ENCODE measurements around the gene TMEM270.

Gene TMEM270

DNA sequence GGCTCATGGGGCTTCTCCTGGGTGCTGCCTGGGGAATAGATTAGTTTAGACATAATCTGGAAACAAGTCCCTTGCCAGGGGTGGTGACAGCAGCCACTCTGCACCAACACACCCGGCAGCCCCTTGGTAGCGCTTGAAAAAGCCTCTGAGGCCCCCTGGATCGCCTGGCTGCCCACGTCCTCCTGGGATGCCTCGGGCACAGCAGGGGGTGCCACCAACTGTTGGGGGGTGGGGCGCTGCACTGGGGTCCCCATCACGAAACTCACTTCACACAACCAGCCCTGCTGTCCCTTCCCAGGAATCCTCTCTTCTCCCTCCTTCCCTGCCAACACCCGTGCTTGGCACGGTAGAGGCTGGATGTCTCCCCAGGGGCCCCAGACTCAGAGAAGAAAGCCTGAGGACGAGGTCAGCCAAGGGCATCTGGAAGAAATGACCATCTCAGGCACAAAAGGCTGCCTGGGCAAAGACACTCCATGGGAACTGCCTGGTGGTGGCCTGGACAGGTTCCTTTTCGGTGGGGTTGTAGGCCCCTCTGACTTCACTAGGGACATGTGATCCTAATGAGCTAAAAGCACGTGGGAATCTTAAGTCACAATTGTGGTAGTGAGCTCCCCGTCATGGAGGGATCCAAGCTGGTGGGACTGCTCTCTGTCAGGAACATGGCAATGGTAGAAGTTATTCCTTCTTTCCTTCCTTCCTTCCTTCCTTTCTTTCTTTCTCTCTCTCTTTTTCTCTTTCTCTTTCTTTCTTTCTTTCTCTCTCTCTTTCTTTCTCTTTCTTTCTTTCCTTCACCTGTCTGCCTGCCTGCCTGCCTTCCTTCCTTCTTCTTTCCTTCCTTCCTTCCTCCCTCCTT, 11.3 kb downstream of the TMEM270 start:
- H3K79me2 ChIP-seq (ENCODE audit: insufficient read depth, low read depth) = no peaks in the 10 kb centered on the region
- no peaks in the 10 kb centered on the region for H4K20me1 ChIP-seq (ENCODE audit: insufficient read depth)
- no peak overlapping the region for H2AFZ ChIP-seq (ENCODE audit: low read depth)
- no peak overlapping the region for H3K4me2 ChIP-seq
- H3K4me1 ChIP-seq (ENCODE audit: low read depth, poor library complexity, severe bottlenecking) = peaks cover 5% of the 10 kb centered on the region
- TF ChIP-seq, protein P1, sequence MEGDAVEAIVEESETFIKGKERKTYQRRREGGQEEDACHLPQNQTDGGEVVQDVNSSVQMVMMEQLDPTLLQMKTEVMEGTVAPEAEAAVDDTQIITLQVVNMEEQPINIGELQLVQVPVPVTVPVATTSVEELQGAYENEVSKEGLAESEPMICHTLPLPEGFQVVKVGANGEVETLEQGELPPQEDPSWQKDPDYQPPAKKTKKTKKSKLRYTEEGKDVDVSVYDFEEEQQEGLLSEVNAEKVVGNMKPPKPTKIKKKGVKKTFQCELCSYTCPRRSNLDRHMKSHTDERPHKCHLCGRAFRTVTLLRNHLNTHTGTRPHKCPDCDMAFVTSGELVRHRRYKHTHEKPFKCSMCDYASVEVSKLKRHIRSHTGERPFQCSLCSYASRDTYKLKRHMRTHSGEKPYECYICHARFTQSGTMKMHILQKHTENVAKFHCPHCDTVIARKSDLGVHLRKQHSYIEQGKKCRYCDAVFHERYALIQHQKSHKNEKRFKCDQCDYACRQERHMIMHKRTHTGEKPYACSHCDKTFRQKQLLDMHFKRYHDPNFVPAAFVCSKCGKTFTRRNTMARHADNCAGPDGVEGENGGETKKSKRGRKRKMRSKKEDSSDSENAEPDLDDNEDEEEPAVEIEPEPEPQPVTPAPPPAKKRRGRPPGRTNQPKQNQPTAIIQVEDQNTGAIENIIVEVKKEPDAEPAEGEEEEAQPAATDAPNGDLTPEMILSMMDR (conservative IDR thresholded peaks at IDR 0.05; ENCODE audit: low read depth, low read length) = no peak
- no peak overlapping the region for H3K4me3 ChIP-seq (IDR thresholded peaks at IDR 0.05; ENCODE audit: insufficient read depth, low read depth, low read length)
- no peak overlapping the region for H3K27ac ChIP-seq
- H3K9ac ChIP-seq = no peak overlapping the region
- peaks cover 51% of the 10 kb centered on the region for H3K27me3 ChIP-seq (ENCODE audit: insufficient read depth, low read depth)
- no peaks in the 10 kb centered on the region for H3K36me3 ChIP-seq (ENCODE audit: insufficient read depth)

DNA sequence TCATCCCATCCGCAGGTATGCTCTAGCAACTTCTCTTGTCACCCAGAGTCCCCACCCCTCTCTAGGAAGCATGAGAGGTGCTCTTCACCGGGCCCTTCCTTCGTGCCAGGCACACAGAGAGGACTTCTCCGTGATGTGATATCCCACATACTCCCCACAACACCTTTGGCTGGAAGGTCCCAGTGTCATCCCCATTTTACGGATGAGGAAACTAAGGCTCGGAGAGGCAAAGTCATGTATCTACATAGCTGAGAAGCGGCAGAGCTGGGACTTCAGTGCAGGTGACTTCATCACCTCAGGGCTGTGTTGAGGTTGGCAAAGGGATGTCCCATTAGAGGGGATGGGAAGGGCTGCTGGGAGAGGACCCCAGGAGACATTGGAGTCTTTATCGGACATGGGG, 15.4 kb downstream of the TMEM270 start:
- TF ChIP-seq, protein P1 (conservative IDR thresholded peaks at IDR 0.05; ENCODE audit: low read depth, low read length) = no peak

DNA sequence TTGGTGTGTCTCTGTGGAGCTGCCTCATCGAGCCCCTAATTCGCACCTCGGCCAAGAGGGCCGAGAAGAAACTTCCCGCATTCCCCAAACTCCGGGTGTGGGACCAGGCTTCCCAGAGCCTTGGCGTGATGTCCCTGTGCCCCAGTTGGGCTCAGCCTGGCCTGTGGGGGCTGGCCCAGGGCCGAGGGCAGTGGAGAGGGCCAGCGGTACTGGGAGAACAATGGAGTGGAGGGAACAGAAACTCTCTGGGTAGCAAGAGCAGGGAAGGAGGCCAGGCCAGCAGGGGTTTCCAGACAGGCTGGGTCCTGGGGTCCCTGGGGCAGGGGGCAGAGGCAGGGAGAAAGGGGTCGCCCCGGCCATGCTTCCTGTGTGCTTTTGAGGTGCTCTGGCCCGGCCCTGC, 16.0 kb downstream of the TMEM270 start:
- Histone ChIP-seq H2AFZ (ENCODE audit: low read depth) (no peak overlapping the region), H3K4me3 (IDR thresholded peaks at IDR 0.05; ENCODE audit: insufficient read depth, low read depth, low read length) (no peak overlapping the region), H3K4me1 (ENCODE audit: low read depth, poor library complexity, severe bottlenecking) (no peaks in the 10 kb centered on the region), H3K27me3 (ENCODE audit: insufficient read depth, low read depth) (peaks cover 76% of the 10 kb centered on the region), H3K9ac (no peak overlapping the region), H3K27ac (no peak overlapping the region), H3K4me2 (no peak overlapping the region), H4K20me1 (ENCODE audit: insufficient read depth) (no peaks in the 10 kb centered on the region), H3K79me2 (ENCODE audit: insufficient read depth, low read depth) (no peaks in the 10 kb centered on the region), H3K36me3 (ENCODE audit: insufficient read depth) (no peaks in the 10 kb centered on the region)
- TF ChIP-seq, protein P1 (conservative IDR thresholded peaks at IDR 0.05; ENCODE audit: low read depth, low read length) = no peak

More for the DNA sequence above, 15.4 kb downstream of the TMEM270 start:
- H3K4me3 ChIP-seq (IDR thresholded peaks at IDR 0.05; ENCODE audit: insufficient read depth, low read depth, low read length) = no peak overlapping the region
- H3K4me2 ChIP-seq = no peak overlapping the region
- peaks cover 72% of the 10 kb centered on the region for H3K27me3 ChIP-seq (ENCODE audit: insufficient read depth, low read depth)
- H3K36me3 ChIP-seq (ENCODE audit: insufficient read depth) = no peaks in the 10 kb centered on the region
- H3K27ac ChIP-seq = no peak overlapping the region
- no peak overlapping the region for H3K9ac ChIP-seq
- no peaks in the 10 kb centered on the region for H3K4me1 ChIP-seq (ENCODE audit: low read depth, poor library complexity, severe bottlenecking)
- no peak overlapping the region for H2AFZ ChIP-seq (ENCODE audit: low read depth)
- H4K20me1 ChIP-seq (ENCODE audit: insufficient read depth) = no peaks in the 10 kb centered on the region
- H3K79me2 ChIP-seq (ENCODE audit: insufficient read depth, low read depth) = no peaks in the 10 kb centered on the region

DNA sequence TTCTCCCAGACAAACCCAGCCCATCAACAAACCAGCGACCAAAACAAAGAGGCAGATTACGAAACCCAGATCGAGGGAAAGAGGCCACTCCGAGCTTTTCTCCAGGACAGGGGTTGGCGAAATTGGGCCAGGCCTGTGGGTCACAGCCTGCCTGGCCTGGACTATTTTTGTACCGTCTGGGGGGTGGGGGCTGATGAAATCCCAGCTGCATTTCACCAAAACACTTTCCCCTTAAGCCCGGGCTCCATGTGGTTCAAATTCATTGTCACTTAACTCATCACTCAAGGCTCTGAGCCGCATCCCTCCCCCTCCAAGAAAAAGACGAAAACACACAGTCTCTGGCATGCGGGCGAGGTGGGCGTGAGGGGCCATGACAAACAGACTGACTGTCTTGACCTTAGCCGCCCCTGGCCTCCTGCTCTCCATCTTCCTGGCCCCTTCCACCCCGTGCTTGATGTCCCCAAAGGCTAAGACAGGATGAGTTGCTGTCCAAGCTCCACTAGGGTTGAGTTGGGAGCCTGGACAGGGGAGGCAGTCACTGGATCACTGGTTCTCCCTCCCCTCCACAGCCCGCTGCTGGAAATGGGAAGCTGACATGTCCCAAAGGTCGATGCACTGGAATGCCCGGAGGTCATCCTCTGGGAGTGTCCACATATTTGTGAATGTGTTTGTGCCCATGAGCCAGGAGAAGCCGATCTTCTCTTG, 19.2 kb downstream of the TMEM270 start:
- Histone ChIP-seq H2AFZ (ENCODE audit: low read depth) (no peak overlapping the region), H3K27ac (no peak overlapping the region), H3K79me2 (ENCODE audit: insufficient read depth, low read depth) (no peaks in the 10 kb centered on the region), H3K36me3 (ENCODE audit: insufficient read depth) (no peaks in the 10 kb centered on the region), H3K4me2 (no peak overlapping the region), H3K4me3 (IDR thresholded peaks at IDR 0.05; ENCODE audit: insufficient read depth, low read depth, low read length) (no peak overlapping the region), H3K4me1 (ENCODE audit: low read depth, poor library complexity, severe bottlenecking) (no peaks in the 10 kb centered on the region), H3K27me3 (ENCODE audit: insufficient read depth, low read depth) (peaks cover 88% of the 10 kb centered on the region), H3K9ac (no peak overlapping the region), H4K20me1 (ENCODE audit: insufficient read depth) (no peaks in the 10 kb centered on the region)
- TF ChIP-seq, protein P1 (conservative IDR thresholded peaks at IDR 0.05; ENCODE audit: low read depth, low read length) = no peak

Measured in KMS-11 (cell line).